HT-29 (cell line): ENCODE data around the gene FXN. TPM values are rescaled to one million over a fixed set of nuclear protein-coding genes. Genes with fewer than 3 reads are reported as not detected.

ENCODE experiments used
- DNase-seq: peaks from one replicate; pipeline ENCODE4 v3.0.0-alpha.2; 2015; ENCODE audit warnings: low spot score
- small RNA-seq: library from RNA; depleted of rRNA; stranded (forward); fragments of <200 nt; gene quantifications from one replicate; pipeline ENCODE3, GENCODE V24; 2014
- total RNA-seq: library from RNA; depleted of rRNA; stranded (reverse); fragments of >200 nt; shearing (Covaris generic); gene quantifications from 2 replicates; pipeline ENCODE4 v1.2.3, GENCODE V29; 2014; rRNA removed

FXN gene
- total RNA-seq, 1 experiment from 2014 or later = 10.1 TPM

DNA sequence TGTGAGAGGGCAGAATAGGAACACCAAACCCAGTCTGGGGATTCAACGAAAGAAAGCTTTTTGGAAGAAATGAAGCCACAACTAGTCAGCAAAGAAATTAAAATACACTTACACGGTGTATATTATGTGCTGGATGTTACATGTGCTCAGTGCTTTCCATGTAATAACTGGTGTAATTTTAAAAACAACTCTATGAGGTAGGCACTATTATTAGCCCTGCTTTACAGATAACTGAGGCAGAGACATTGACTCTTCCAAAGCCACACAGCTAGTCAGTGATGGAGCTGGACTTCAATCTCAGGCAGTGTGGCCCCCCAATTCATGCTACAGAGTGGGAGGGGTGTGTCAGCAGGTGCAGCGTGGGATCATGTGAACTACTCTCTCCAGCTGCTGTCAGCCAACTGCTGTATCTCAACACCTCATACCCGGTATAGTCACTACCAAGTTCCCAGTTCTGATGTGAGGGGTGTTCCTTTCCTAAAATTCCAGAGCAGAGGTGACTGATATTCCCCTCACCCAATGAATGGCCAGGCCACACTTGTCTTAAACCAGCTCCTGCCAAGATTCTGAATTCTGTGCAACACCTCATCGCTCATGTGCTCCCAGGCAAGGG lies 104.7 kb downstream of the FXN start:
- no peak for DNase-seq

DNA sequence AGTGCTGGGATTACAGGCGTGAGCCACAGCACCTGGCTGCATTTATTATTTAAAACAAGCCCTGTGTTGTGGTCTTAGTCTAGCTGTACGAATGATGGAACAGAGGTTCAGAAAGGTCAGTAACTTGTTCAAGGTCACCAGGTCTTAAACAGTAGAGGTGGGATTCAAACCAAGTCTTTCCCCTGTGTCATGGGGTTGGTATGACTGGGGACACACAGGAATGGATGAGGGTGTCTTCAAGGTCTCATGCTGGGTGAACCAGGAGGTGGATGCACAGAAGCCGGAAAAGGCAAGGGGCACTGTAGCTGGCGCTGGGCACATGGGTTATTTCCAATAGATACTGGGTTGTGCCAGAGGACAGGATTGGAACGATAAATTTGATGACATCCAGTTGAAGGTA lies 106.3 kb downstream of the FXN start:
- no peak for DNase-seq

DNA sequence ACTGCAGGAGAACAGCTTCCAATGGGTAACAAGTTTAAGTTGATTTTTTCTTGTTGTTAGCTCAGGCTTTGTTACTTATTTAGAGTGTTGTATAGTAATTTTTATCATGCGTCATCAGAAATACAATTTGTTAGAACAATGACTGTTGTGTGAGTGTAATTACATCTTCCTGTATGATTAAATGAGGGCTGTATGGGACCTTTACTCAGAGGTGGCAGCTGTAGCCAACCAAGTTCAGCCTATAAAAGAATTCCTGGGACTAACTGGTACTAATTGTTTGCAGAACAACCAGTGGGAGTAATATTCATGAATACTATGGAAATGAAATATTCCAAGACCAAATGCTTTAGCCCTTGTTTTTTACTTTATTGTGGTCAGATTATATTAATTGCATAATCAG lies 107.7 kb downstream of the FXN start:
- no peak for DNase-seq

DNA sequence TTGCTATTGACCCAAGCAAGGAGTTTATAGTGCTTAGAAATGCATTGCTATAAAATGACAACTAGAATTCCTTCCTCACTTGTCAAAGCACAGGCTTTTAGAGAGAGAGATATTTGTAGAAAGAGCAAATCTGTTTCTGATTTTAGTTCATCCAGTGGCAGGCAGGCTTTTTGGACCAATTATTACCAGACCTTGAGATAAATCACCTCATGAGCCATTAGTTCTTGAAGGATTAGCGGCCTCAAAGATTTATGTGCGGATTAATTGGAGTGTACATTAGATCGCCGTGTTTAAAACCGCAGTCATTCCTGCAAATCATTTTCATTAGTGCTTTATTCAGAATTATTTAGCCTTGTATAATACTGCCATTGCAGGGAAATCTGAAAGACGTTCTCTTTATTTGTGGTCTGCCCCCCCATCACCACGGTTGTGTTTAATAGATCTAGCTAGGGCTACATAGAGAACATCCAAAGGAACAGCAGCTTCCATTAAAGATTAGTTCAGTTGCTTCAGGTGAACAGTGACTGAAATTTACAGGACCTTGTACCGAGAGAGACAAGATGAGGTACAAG lies 109.7 kb downstream of the FXN start:
- DNase-seq = no peak

DNA sequence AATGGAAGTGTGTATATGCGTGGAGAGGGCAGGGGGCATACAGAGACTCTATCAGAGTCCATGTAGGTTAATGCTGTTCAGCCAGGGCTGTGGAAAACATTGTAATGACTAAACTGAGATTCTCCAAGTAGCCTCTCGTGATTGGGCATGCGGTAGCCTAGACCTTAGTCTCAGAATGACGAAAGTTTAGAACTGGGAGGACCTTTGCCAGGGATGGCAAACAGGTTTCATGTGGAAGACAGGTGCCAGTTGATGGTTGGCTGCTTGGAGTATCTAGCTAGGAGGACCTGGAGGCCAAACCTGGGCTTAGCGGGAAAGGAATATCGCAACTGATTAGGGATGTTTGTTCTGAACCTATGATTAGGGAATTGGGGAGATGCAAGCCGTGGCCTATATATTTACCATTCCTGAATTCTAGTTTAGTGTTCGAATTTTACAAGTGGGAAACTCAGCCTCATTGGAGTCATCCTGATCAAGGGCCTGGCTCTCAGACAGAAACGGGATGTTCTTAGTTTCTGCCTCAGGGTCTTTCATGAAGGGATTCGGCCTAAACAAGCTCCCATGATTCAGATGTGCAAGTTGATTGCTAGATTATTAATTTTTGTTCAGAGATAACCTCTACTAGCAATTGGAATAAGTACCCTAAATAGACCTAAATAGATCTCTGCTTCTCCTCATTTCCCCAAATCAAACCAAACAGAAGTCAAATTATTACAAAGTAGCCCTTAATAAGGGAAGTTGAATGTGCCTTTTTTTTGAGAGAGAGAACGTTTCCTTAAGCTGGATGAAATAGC lies 111.7 kb downstream of the FXN start:
- DNase-seq = no peak

DNA sequence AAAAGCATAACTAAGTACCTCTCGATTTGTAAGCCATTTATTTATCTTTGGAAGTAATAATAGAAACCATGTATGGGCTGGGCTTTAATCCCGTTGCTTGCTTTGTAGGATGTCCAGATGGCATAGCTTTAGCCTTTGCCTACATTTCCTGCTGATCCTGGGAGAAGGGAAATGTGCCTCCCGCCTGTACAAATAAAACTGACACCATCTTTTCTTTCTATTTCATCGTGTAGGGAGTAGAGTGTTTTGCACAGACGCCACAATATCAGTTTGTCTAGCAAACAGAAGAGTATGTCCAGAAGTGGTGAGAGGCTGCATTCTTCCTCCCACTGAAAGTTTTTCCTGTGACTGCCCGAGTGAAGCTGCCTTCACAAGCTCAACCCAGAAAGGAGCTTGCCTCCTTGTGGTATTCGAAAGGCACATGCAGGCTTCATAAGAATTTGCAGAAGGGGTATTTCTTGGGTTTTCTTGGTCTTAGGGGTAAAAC lies 113.8 kb downstream of the FXN start:
- no peak for DNase-seq

Small RNA genes within 50 kb of the gene (small RNA-seq; reads per million reads assigned to genes)
- gene AL162730.1 = not detected

Other genes starting within 250 kb of the FXN start
- gene PRKACG, start 21.6 kb upstream of the FXN start, total RNA-seq = not detected in 2 replicates
- 519 and 587 TPM in 2 replicates for gene TJP2, start 138.5 kb downstream of the FXN start, total RNA-seq